Activated CD8-positive, alpha-beta memory T cell treated with anti-CD3 and anti-CD28 coated beads, Interleukin-2, amount 10 ng/mL, durations not matched to agents 7 days and 5 days (primary cell): ENCODE measurements around the gene RB1. TPM values are rescaled to one million over a fixed set of nuclear protein-coding genes. Genes with fewer than 3 reads are reported as not detected.

Experiments
- ATAC-seq: fragments of 150-1000 bp; cut with Tn5 transposase; one replicate; pipeline ENCODE4 v1.10.0; 2021; ENCODE audit warnings: moderate library complexity
- CTCF ChIA-PET: fragments of 350-600 bp; sonication (Branson Sonifier 250); formaldehyde crosslinking; loops from one replicate; lab custom pipeline; 2021; ENCODE audit warnings: antibody characterized with exemption; lab: Charles Lee
- DNase-seq: peaks from one replicate; pipeline ENCODE4 v3.0.0-alpha.2; 2020
- H3K27ac Mint-ChIP-seq: one replicate; pipeline ENCODE4 v1.8.0; 2021; ENCODE audit warnings: mild to moderate bottlenecking, mixed read lengths
- H3K27me3 Mint-ChIP-seq: one replicate; pipeline ENCODE4 v1.8.0; 2021; ENCODE audit warnings: mixed read lengths
- H3K36me3 Mint-ChIP-seq: one replicate; pipeline ENCODE4 v1.8.0; 2021; ENCODE audit warnings: mild to moderate bottlenecking, mixed read lengths
- H3K4me1 Mint-ChIP-seq: one replicate; pipeline ENCODE4 v1.8.0; 2021; ENCODE audit warnings: mixed read lengths
- H3K4me3 Mint-ChIP-seq: one replicate; pipeline ENCODE4 v1.8.0; 2021; ENCODE audit warnings: mild to moderate bottlenecking, moderate library complexity, mixed read lengths
- H3K9me3 Mint-ChIP-seq: one replicate; pipeline ENCODE4 v1.8.0; 2022; ENCODE audit warnings: low read depth, mixed read lengths
- total RNA-seq, 2 experiments: library from RNA; stranded (reverse); gene quantifications; one replicate each; pipeline ENCODE4 v1.2.3, GENCODE V29; 2021

Gene RB1
- total RNA-seq, 2 experiments from 2014 or later, result 49.2 to 55.7 TPM

GRCh38 chr13:48391257-48391656, 87.7 kb downstream of the RB1 start:
- no peak overlapping the region for H3K4me3 Mint-ChIP-seq
- peaks cover 8% of the 10 kb centered on the region for H3K9me3 Mint-ChIP-seq
- CTCF ChIA-PET, result interaction anchor here (1.0 kb wide), 1 partner anchor 46 kb away, joined by 3 read pairs; no protein-coding TSS in a partner anchor
- H3K27me3 Mint-ChIP-seq, result no peaks in the 10 kb centered on the region
- DNase-seq (no peak), ATAC-seq (no peak)
- H3K4me1 Mint-ChIP-seq, result peaks cover 12% of the 10 kb centered on the region
- H3K36me3 Mint-ChIP-seq, result peaks cover 71% of the 10 kb centered on the region
- H3K27ac Mint-ChIP-seq, result no peak overlapping the region

- no peaks in the 10 kb centered on the region for H3K27me3 Mint-ChIP-seq
- CTCF ChIA-PET, result no interaction called here
- H3K27ac Mint-ChIP-seq, result no peak overlapping the region
- H3K9me3 Mint-ChIP-seq, result peaks cover 4% of the 10 kb centered on the region
- peaks cover 8% of the 10 kb centered on the region for H3K4me1 Mint-ChIP-seq
- DNase-seq, result no peak
- no peak for ATAC-seq
- peaks cover 71% of the 10 kb centered on the region for H3K36me3 Mint-ChIP-seq
- no peak overlapping the region for H3K4me3 Mint-ChIP-seq
These were observed 89.6 kb downstream of the RB1 start for GRCh38 chr13:48393030-48393697.

GRCh38 chr13:48393698-48394085, 90.1 kb downstream of the RB1 start:
- Mint-ChIP-seq H3K36me3 (peaks cover 69% of the 10 kb centered on the region), H3K4me1 (peaks cover 11% of the 10 kb centered on the region), H3K27me3 (no peaks in the 10 kb centered on the region), H3K4me3 (no peak overlapping the region), H3K27ac (no peak overlapping the region), H3K9me3 (peaks cover 4% of the 10 kb centered on the region)
- CTCF ChIA-PET, result interaction anchor here (1.4 kb wide), 1 partner anchor 60 kb away, joined by 3 read pairs; no protein-coding TSS in a partner anchor
- no peak for ATAC-seq
- DNase-seq, result no peak

GRCh38 chr13:48397744-48398143, 94.2 kb downstream of the RB1 start:
- H3K9me3 Mint-ChIP-seq, result peaks cover 4% of the 10 kb centered on the region
- ATAC-seq (no peak), DNase-seq (no peak)
- no peak overlapping the region for H3K4me3 Mint-ChIP-seq
- H3K27me3 Mint-ChIP-seq, result no peaks in the 10 kb centered on the region
- peaks cover 33% of the 10 kb centered on the region for H3K4me1 Mint-ChIP-seq
- CTCF ChIA-PET, result interaction anchor here (1.4 to 1.8 kb wide), 3 partner anchors 9 to 182 kb away, joined by 3 to 16 read pairs (median 3); no protein-coding TSS in a partner anchor
- peaks cover 50% of the 10 kb centered on the region for H3K36me3 Mint-ChIP-seq
- H3K27ac Mint-ChIP-seq, result no peak overlapping the region

- Mint-ChIP-seq H3K27ac (no peak overlapping the region), H3K27me3 (no peaks in the 10 kb centered on the region), H3K4me1 (peaks cover 40% of the 10 kb centered on the region), H3K36me3 (peaks cover 47% of the 10 kb centered on the region), H3K4me3 (no peak overlapping the region), H3K9me3 (peaks cover 4% of the 10 kb centered on the region)
- CTCF ChIA-PET, result interaction anchor here (1.4 to 1.8 kb wide), 3 partner anchors 10 to 181 kb away, joined by 3 to 16 read pairs (median 3); no protein-coding TSS in a partner anchor
- no peak for DNase-seq
- no peak for ATAC-seq
These were observed 95.0 kb downstream of the RB1 start for GRCh38 chr13:48398450-48399095.

- CTCF ChIA-PET, result interaction anchor here (1.0 to 2.6 kb wide), 2 partner anchors 170 to 180 kb away, joined by 3 to 19 read pairs; no protein-coding TSS in a partner anchor
- ATAC-seq, result no peak
- Mint-ChIP-seq H3K27me3 (no peaks in the 10 kb centered on the region), H3K27ac (peak overlapping the region; percentile 58), H3K9me3 (peaks cover 4% of the 10 kb centered on the region), H3K4me1 (peaks cover 54% of the 10 kb centered on the region), H3K4me3 (no peak overlapping the region), H3K36me3 (peaks cover 38% of the 10 kb centered on the region)
- DNase-seq, result no peak
These were observed 96.6 kb downstream of the RB1 start for GRCh38 chr13:48400090-48400694.

GRCh38 chr13:48400850-48401291, 97.3 kb downstream of the RB1 start:
- peak overlapping the region; percentile 46 for H3K27ac Mint-ChIP-seq
- CTCF ChIA-PET, result interaction anchor here (1.0 to 2.6 kb wide), 6 partner anchors 13 to 307 kb away, joined by 3 to 19 read pairs (median 3); no protein-coding TSS in a partner anchor
- peaks cover 59% of the 10 kb centered on the region for H3K4me1 Mint-ChIP-seq
- no peaks in the 10 kb centered on the region for H3K27me3 Mint-ChIP-seq
- ATAC-seq (peak; percentile 59), DNase-seq (no peak)
- no peaks in the 10 kb centered on the region for H3K9me3 Mint-ChIP-seq
- H3K36me3 Mint-ChIP-seq, result peaks cover 31% of the 10 kb centered on the region
- H3K4me3 Mint-ChIP-seq, result peak overlapping the region; percentile 27

- H3K4me3 Mint-ChIP-seq, result no peak overlapping the region
- DNase-seq (no peak), ATAC-seq (no peak)
- H3K27ac Mint-ChIP-seq, result peak overlapping the region; percentile 46
- no peaks in the 10 kb centered on the region for H3K27me3 Mint-ChIP-seq
- H3K4me1 Mint-ChIP-seq, result peaks cover 65% of the 10 kb centered on the region
- H3K9me3 Mint-ChIP-seq, result no peaks in the 10 kb centered on the region
- CTCF ChIA-PET, result interaction anchor here (0.5 to 2.6 kb wide), 9 partner anchors 13 to 795 kb away, joined by 3 to 19 read pairs (median 3); no protein-coding TSS in a partner anchor
- peaks cover 31% of the 10 kb centered on the region for H3K36me3 Mint-ChIP-seq
These were observed 97.9 kb downstream of the RB1 start for GRCh38 chr13:48401480-48401879.

- no peaks in the 10 kb centered on the region for H3K9me3 Mint-ChIP-seq
- ATAC-seq (peak; percentile 29), DNase-seq (peak; percentile 48)
- H3K4me3 Mint-ChIP-seq, result peak overlapping the region; percentile 47
- peak overlapping the region; percentile 88 for H3K27ac Mint-ChIP-seq
- H3K27me3 Mint-ChIP-seq, result no peaks in the 10 kb centered on the region
- peaks cover 27% of the 10 kb centered on the region for H3K36me3 Mint-ChIP-seq
- CTCF ChIA-PET, result interaction anchor here (0.9 to 2.6 kb wide), 8 partner anchors 13 to 180 kb away, joined by 3 to 19 read pairs (median 3); partner anchors contain the start of gene RCBTB2
- H3K4me1 Mint-ChIP-seq, result peaks cover 66% of the 10 kb centered on the region
These were observed 98.9 kb downstream of the RB1 start for GRCh38 chr13:48402325-48402932.

GRCh38 chr13:48403151-48403631, 99.6 kb downstream of the RB1 start:
- ATAC-seq, result peak; percentile 87
- Mint-ChIP-seq H3K4me3 (peak overlapping the region; percentile 60), H3K27me3 (no peaks in the 10 kb centered on the region), H3K9me3 (no peaks in the 10 kb centered on the region), H3K36me3 (peaks cover 27% of the 10 kb centered on the region), H3K4me1 (peaks cover 66% of the 10 kb centered on the region), H3K27ac (peak overlapping the region; percentile 84)
- CTCF ChIA-PET, result interaction anchor here (0.9 to 2.6 kb wide), 8 partner anchors 12 to 179 kb away, joined by 3 to 19 read pairs (median 3); partner anchors contain the start of gene RCBTB2
- DNase-seq, result peak; percentile 67

GRCh38 chr13:48403913-48404312, 100.4 kb downstream of the RB1 start:
- peaks cover 32% of the 10 kb centered on the region for H3K36me3 Mint-ChIP-seq
- peaks cover 68% of the 10 kb centered on the region for H3K4me1 Mint-ChIP-seq
- no peaks in the 10 kb centered on the region for H3K27me3 Mint-ChIP-seq
- H3K9me3 Mint-ChIP-seq, result no peaks in the 10 kb centered on the region
- H3K27ac Mint-ChIP-seq, result peak overlapping the region; percentile 84
- peak overlapping the region; percentile 15 for H3K4me3 Mint-ChIP-seq
- DNase-seq (no peak), ATAC-seq (no peak)
- CTCF ChIA-PET, result interaction anchor here (1.6 kb wide), 1 partner anchor 70 kb away, joined by 5 read pairs; no protein-coding TSS in a partner anchor

- Mint-ChIP-seq H3K4me1 (peaks cover 67% of the 10 kb centered on the region), H3K36me3 (peaks cover 39% of the 10 kb centered on the region), H3K4me3 (no peak overlapping the region), H3K27me3 (no peaks in the 10 kb centered on the region), H3K9me3 (no peaks in the 10 kb centered on the region), H3K27ac (no peak overlapping the region)
- DNase-seq (no peak), ATAC-seq (no peak)
- CTCF ChIA-PET, result interaction anchor here (1.7 kb wide), 1 partner anchor 175 kb away, joined by 5 read pairs; no protein-coding TSS in a partner anchor
These were observed 101.4 kb downstream of the RB1 start for GRCh38 chr13:48404952-48405351.
